Right ventricle myocardium superior (tissue), 1 donor: Measurements from ENCODE around the gene DPF3. TPM values are rescaled to one million over a fixed set of nuclear protein-coding genes. Genes with fewer than 3 reads are reported as not detected.

Source experiments
- ATAC-seq: fragments of 200-7000 bp; cut with Tn5 transposase; one replicate; pipeline ENCODE4 v1.9.1; 2020; ENCODE audit warnings: mild to moderate bottlenecking; ENCODE audit not compliant: poor library complexity
- DNase-seq: peaks from one replicate; pipeline ENCODE4 v3.0.0-alpha.2; 2020
- intact Hi-C: fragments of 100-400 bp; cut with DNase I; formaldehyde crosslinking; loops from one replicate; pipeline ENCODE4 v1.11.2; 2022
- total RNA-seq: library from RNA; stranded (reverse); fragmentation: NEBNext Ultra II Directional; extraction: Animal tissue kit (Norgen Biotek cat#: 25700); gene quantifications from one replicate; pipeline ENCODE4 v1.2.1, GENCODE V29; 2021
- donor health status: DM: no; HTN: yes; CAD: no; lungs with severe emphysema.

DPF3 gene
- total RNA-seq, 1 donor from 2014 or later, result 25.0 TPM

DNA sequence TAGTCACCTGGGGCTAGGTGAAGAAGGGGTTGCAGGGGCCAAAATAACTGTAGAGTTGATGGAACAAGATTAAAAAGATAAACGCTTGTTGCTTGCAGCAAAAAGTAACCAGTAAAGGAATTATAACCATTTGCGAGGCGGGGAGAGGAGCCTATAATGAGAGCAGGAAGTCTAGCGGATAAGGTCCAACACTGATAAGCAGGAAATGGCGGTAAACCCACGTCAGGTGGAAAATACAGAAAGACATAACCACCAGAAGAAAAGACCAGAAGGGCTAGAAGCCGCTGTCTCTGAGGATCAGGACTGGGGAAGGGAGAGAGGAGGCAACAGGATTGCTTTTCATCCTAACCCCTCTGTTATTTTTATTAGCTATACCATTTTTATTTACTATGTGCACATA is 303.3 kb downstream of the DPF3 start:
- DNase-seq, result no peak
- intact Hi-C loops, result no loop called here
- no peak for ATAC-seq

DNA sequence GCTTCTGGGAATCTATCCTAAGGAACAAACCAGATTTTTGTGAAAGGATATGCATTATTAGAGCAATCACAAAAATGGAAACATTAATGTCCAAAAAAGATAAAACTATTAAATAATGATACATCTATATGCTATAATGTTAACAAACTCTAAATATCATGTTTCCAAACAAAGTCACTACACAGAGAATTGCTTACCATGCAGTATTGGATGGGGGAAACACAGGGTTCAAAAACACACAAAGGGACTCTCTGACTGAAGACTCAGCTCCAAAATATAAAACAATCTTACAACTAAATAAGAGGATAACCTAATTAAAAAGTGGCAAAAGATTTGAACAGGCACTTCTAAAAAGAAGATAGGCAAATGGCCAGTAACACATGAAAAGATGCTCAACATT is 304.2 kb downstream of the DPF3 start:
- ATAC-seq, result no peak
- intact Hi-C loops, result no loop called here
- DNase-seq, result no peak

DNA sequence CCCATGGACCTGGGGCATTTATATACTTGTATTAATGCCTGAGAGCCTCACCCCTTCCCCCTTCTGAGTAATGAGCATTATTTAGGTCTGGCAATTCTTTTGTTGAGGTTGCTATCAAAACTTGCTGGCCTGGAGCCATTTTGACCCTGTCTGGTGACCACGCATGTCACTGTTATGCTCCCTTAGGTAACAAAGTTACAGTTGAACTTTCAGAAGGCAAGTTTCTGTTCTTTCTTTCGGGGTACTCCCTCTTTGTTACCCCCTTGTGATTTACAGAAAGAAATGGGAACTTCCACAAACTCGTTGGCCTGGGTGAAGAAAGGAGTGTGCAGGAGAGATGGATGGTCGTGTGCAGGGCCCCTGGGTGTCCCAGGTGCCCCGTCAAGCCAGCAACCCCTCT is 305.4 kb downstream of the DPF3 start:
- intact Hi-C loops, result no loop called here
- ATAC-seq, result no peak
- no peak for DNase-seq

DNA sequence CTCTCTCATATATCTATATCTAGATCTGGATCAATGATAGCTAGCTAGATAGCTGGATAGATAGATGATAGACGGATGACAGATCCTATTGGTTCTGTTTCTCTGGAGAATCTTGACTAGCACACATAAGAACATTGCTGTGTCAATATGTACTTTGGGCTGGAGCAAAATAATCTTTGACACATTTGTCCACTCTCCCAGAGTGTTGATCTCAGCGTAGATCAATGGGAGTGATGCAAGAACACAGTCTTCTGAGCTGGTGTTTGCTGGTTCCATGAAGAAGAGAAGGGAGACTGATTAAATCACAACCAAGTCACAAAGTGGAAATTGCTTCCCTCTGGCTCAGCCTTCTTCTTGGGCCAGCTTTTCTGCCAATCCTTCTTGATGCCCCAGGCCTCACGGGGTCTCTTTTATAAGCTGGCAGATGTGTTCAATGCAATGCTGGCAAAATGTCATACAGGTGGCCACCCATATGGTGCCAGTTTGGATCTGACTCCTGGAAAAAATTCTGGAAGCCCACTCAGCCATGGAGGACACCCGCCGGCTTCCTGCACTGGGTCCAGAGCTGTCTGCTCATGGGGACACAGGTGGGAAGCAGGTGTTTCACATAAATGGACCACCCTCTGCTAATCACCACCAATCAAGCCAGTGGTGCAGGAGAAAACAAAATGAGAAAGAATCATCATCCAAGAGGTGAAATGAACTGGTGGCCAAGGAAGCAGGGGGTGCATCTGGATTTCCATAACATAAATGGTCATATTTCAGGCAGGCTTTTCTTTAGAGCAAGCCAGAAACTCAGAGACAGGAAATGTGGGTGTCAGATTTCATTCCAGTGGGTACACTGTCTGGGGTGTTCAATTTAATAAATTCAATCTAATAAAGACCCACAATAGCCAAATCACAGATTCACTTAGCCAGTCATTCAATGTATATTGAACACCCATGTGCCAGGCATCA is 310.3 kb downstream of the DPF3 start:
- DNase-seq, result no peak
- no peak for ATAC-seq
- intact Hi-C loops, result no loop called here

DNA sequence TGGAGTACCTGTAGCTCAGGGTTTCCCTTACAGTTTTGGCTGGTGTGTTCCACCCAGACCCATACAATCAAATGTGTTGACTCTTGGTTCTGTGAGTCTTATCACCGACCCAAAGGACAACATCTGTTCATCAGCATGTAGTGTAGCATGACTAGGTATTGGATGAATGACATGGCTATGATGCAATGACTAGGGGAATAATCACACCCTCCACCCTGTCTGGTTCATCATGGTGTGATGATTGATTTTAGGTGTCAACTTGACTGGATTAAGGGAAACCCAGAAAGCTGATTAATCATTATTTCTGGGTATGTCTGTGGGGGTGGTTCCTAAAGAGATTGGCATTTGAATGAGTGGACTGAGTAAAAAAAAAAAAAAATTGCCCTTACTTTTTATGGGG is 311.3 kb downstream of the DPF3 start:
- intact Hi-C loops, result no loop called here
- ATAC-seq, result no peak
- DNase-seq, result no peak

DNA sequence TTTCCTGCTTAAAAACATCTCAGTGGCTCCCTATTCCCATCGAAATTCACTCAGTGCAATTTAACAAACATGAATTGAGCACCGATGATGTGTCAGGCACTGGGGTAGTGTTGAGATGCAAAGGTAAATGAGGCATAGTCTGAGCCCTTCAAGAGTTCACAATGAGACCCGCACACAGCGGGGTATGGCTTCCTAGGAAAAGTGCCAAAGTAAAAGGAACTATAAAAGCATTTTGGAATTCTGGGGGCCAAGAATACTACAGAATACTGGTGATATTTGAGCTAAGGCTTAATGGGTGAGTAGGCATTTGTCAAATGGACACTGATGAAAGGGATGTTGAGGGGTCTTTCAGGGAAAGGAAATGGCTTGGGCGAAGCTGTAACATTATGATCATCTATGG is 315.4 kb downstream of the DPF3 start:
- intact Hi-C loops, result no loop called here
- DNase-seq (no peak), ATAC-seq (no peak)

DNA sequence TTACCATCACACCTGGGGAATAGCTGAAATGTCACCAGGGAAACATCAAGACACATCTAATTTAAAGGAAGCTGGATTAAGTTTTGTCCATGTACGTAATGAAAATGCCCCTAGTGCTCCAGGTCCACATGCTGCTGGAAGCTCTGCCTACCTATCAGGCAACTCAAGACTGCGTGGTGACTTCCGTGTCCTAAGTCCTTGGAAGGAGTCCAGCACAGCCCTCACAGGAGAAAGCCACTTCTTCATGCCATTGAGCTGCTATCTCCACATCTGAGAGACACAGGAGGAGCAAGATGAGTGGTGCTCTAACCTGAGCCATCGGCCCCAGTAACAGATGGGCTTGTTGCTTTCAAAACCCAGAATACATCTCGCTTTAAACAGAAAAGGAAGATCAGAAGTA is 316.4 kb downstream of the DPF3 start:
- ATAC-seq (no peak), DNase-seq (no peak)
- intact Hi-C loops, result no loop called here

DNA sequence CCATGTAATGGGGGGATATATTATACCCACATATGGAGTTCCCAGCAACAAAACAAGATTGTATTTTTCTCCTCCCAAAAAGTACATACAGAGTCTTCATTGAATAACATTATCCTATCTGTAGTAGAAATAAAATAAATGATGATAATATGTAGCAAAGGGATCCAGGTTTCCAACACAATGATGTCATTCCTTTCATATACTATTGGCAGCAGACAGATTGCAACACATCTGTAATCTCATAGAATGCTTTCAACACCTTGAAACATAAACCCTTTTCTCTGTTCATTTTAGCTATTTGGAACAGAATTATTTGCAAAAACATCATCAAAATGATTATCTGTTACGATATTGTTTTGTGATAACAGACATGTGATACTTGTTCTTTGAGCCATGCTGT is 317.6 kb downstream of the DPF3 start:
- ATAC-seq, result no peak
- intact Hi-C loops, result no loop called here
- DNase-seq, result no peak

DNA sequence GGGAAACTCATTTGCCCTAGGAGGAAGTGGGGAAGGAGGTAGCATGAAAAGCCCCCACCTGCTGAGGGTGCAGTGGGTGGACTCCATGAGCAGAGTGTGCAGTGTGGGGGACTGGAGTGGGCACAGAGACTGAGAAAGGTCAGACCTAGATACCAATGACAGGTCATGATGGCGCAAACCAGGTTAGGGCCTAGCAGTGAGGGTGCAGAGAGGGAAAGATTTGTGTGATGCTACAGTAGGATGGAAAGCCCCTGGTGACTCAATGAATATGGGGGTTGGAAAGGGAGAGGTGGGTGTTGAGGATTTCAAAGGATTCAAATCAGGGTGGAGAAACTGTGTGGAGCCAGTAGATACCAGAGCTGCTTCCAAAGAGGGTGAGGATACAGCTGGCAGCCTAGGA is 319.2 kb downstream of the DPF3 start:
- intact Hi-C loops, result no loop called here
- DNase-seq (no peak), ATAC-seq (no peak)

DNA sequence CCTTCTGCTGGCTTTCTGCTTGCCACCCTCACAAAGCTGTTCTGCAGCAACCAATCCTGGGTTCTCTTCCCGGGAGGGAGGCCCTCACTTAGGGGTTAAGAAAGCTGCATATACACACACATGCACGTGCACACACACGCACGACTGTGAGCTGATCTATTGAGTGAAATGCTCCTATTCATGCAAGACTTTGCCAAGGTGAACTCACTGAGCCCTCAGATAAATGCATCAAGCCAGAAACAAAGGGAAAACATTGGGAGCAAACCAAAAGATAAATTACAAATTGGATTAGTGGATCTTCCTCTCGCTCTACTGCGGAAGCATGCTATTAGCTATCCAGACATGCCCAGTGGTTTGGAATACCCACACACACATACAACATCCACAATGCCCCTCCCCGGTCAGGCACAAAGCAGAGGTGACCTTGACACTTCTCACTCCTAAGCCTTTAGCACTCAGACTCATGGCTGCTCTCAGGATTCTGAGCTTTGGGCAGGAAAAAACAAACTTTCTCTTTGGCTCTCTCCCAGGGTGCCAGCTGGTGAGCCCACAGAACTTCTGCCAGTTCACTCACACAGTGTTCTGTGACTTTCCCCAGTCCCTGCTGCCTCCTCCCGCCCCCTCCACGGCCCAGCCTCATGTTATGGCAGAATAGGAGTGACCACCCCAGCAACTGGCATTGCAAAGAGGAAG is 320.0 kb downstream of the DPF3 start:
- intact Hi-C loops, result no loop called here
- ATAC-seq, result peak; percentile 69
- DNase-seq, result no peak

Other genes starting within 250 kb of the DPF3 start
- gene DCAF4, start 32.4 kb upstream of the DPF3 start, total RNA-seq, result 5.5 TPM
- gene ZFYVE1, start 133.0 kb upstream of the DPF3 start, total RNA-seq, result 12.9 TPM
- 29.3 TPM for gene RBM25, start 164.4 kb upstream of the DPF3 start, total RNA-seq
- gene PSEN1, start 242.4 kb upstream of the DPF3 start, total RNA-seq, result 21.5 TPM